KMS-11 (cell line): ENCODE measurements around the gene NXPH4.

Source experiments
- H2AFZ ChIP-seq: fragments of 200-600 bp; sonication (generic); 2 replicates; pipeline ENCODE4 v1.6.1; 2016; ENCODE audit warnings: antibody characterized with exemption, mixed run types, low read depth
- H3K27ac ChIP-seq: fragments of 200-600 bp; sonication (generic); 2 replicates; pipeline ENCODE4 v1.6.1; 2016; ENCODE audit warnings: mild to moderate bottlenecking, mixed run types
- H3K27me3 ChIP-seq: fragments of 200-600 bp; sonication (generic); 2 replicates; pipeline ENCODE4 v1.6.1; 2017; ENCODE audit warnings: mild to moderate bottlenecking, low read depth, mixed run types, moderate library complexity; ENCODE audit not compliant: insufficient read depth
- H3K36me3 ChIP-seq: fragments of 200-600 bp; sonication (generic); 2 replicates; pipeline ENCODE4 v1.6.1; 2017; ENCODE audit warnings: mild to moderate bottlenecking, mixed run types; ENCODE audit not compliant: insufficient read depth
- H3K4me1 ChIP-seq: fragments of 200-600 bp; sonication (generic); 2 replicates; pipeline ENCODE4 v1.6.1; 2016; ENCODE audit warnings: mild to moderate bottlenecking, low read depth, mixed run types; ENCODE audit not compliant: poor library complexity, severe bottlenecking
- H3K4me2 ChIP-seq: fragments of 200-600 bp; sonication (generic); 2 replicates; pipeline ENCODE4 v1.7.0; 2016; ENCODE audit warnings: mild to moderate bottlenecking, mixed run types
- H3K4me3 ChIP-seq: fragments of 200-600 bp; sonication (generic); IDR thresholded peaks from 2 replicates; pipeline ENCODE4 v1.6.1; 2017; ENCODE audit warnings: low read depth, low read length, mixed read lengths; ENCODE audit not compliant: insufficient read depth
- H3K79me2 ChIP-seq: fragments of 200-600 bp; sonication (generic); 2 replicates; pipeline ENCODE4 v1.6.1; 2016; ENCODE audit warnings: low read depth, mixed run types; ENCODE audit not compliant: insufficient read depth
- H3K9ac ChIP-seq: fragments of 200-600 bp; sonication (generic); 2 replicates; pipeline ENCODE4 v1.6.1; 2016; ENCODE audit warnings: mild to moderate bottlenecking, mixed run types
- H4K20me1 ChIP-seq: fragments of 200-600 bp; sonication (generic); 2 replicates; pipeline ENCODE4 v1.6.1; 2016; ENCODE audit warnings: mild to moderate bottlenecking, mixed run types; ENCODE audit not compliant: insufficient read depth
- CTCF ChIP-seq: fragments of 200-600 bp; sonication (generic); conservative IDR thresholded peaks from 2 replicates; pipeline ENCODE4 v1.6.1; 2017; ENCODE audit warnings: low read depth, mild to moderate bottlenecking, antibody characterized with exemption, low read length, moderate library complexity, mixed read lengths

Gene NXPH4

GRCh38 chr12:57176846-57177245, 39.7 kb upstream of the NXPH4 start:
- Histone ChIP-seq H3K9ac (no peak overlapping the region), H3K4me2 (no peak overlapping the region), H3K27ac (no peak overlapping the region)

GRCh38 chr12:57177354-57177753, 39.2 kb upstream of the NXPH4 start:
- no peaks in the 10 kb centered on the region for H3K79me2 ChIP-seq
- TF ChIP-seq CTCF = no peak
- H3K36me3 ChIP-seq = no peaks in the 10 kb centered on the region
- no peak overlapping the region for H2AFZ ChIP-seq
- no peaks in the 10 kb centered on the region for H4K20me1 ChIP-seq
- no peak overlapping the region for H3K4me2 ChIP-seq
- H3K27me3 ChIP-seq = no peaks in the 10 kb centered on the region
- H3K9ac ChIP-seq = no peak overlapping the region
- H3K4me3 ChIP-seq = no peak overlapping the region
- no peaks in the 10 kb centered on the region for H3K4me1 ChIP-seq
- no peak overlapping the region for H3K27ac ChIP-seq

More at GRCh38 chr12:57176846-57177245, 39.7 kb upstream of the NXPH4 start:
- Histone ChIP-seq H3K4me3 (no peak overlapping the region), H3K79me2 (no peaks in the 10 kb centered on the region), H3K36me3 (no peaks in the 10 kb centered on the region), H3K27me3 (no peaks in the 10 kb centered on the region), H3K4me1 (no peaks in the 10 kb centered on the region), H4K20me1 (no peaks in the 10 kb centered on the region), H2AFZ (no peak overlapping the region)
- TF ChIP-seq CTCF = no peak

GRCh38 chr12:57178213-57178612, 38.4 kb upstream of the NXPH4 start:
- no peaks in the 10 kb centered on the region for H3K27me3 ChIP-seq
- no peaks in the 10 kb centered on the region for H3K36me3 ChIP-seq
- no peak overlapping the region for H3K9ac ChIP-seq
- H3K4me2 ChIP-seq = no peak overlapping the region
- no peak overlapping the region for H2AFZ ChIP-seq
- H3K27ac ChIP-seq = no peak overlapping the region
- H3K4me3 ChIP-seq = no peak overlapping the region
- no peaks in the 10 kb centered on the region for H3K79me2 ChIP-seq
- H4K20me1 ChIP-seq = no peaks in the 10 kb centered on the region
- TF ChIP-seq CTCF = no peak
- H3K4me1 ChIP-seq = peaks cover 2% of the 10 kb centered on the region

- H3K4me1 ChIP-seq = peaks cover 4% of the 10 kb centered on the region
- H3K9ac ChIP-seq = no peak overlapping the region
- H4K20me1 ChIP-seq = no peaks in the 10 kb centered on the region
- H3K4me2 ChIP-seq = no peak overlapping the region
- H3K27ac ChIP-seq = no peak overlapping the region
- H3K79me2 ChIP-seq = no peaks in the 10 kb centered on the region
- H3K4me3 ChIP-seq = no peak overlapping the region
- no peaks in the 10 kb centered on the region for H3K27me3 ChIP-seq
- no peak for TF ChIP-seq CTCF
- no peak overlapping the region for H2AFZ ChIP-seq
- H3K36me3 ChIP-seq = no peaks in the 10 kb centered on the region
Observed at GRCh38 chr12:57179331-57180086, 37.1 kb upstream of the NXPH4 start.
